ENCODE results near the gene CCDC138. TPM values are rescaled to one million over a fixed set of nuclear protein-coding genes. Genes with fewer than 3 reads are reported as not detected.

CCDC138 gene
- total RNA-seq, 4 donors from 2014 or later = 3.7 to 5.5 (median 4.4) TPM; not detected in 1

DNA sequence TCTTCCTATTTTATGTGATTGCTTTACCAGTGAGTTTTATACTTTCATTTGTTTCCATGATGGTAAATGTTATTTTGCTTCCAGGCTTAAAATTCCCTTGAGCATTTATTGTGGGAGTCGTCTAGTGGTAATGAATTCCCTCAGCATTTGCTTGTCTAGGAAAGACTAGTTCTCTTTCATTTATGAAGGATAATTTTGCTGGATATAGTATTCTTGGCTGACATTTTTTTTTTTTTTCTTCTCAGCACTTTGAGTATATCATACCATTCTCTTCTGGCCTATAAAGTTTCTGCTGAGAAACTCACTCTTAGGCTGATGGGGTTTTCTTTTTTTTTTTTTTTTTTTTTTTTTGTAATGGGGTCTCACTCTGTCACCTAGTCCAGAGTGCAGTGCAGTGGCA lies 103.3 kb downstream of the CCDC138 start:
- in situ Hi-C loops (cut with MboI; ENCODE audit: low pct_ligation_motif_present in 1 of 4, low pct_unique_long_range_greater_than_20kb in 1 of 4, low sequenced_read_pairs in 3 of 4) = no loop called here
- DNase-seq = no peak
- no peak for TF ChIP-seq POLR2A (IDR thresholded peaks at IDR 0.05)
- Histone ChIP-seq H3K27ac (no peak overlapping the region), H3K4me1 (peaks cover 0 to 5% (median 2%) of the 10 kb centered on the region in 4 donors), H3K27me3 (no peaks in the 10 kb centered on the region), H3K9me3 (peaks cover 24 to 26% of the 10 kb centered on the region in 2 donors), H3K4me3 (no peak overlapping the region), H3K36me3 (no peaks in the 10 kb centered on the region)
- 90 to 100% methylated on average over 1 of the region's 1 CpG for WGBS, 2 donors (ENCODE audit: low coverage in 1 of 2)
- intact Hi-C loops (cut with DNase I; ENCODE audit: low total_unique reads) = no loop called here

DNA sequence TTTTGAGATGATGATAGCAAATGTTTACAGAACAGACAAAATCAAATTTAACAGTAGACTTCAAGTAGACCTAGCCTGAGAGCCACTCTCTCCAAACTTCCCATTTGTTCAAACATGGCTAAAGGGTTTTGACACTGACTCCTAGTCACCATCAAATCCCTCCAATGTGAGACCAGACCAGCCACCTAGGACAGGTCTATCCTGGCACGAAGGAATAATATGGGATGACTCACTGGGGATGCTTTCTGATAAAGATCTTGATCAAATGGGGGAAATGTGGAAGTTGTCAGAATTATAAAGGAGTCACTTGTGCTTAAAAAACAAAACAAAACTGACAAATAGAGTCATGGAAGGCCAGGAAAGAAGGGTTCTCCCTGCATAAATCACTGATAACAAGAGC lies 106.7 kb downstream of the CCDC138 start:
- Histone ChIP-seq H3K4me1 (peaks cover 0 to 12% (median 7%) of the 10 kb centered on the region in 4 donors), H3K27me3 (no peaks in the 10 kb centered on the region), H3K36me3 (no peaks in the 10 kb centered on the region), H3K4me3 (no peak overlapping the region), H3K9me3 (peaks cover 10 to 26% of the 10 kb centered on the region in 2 donors), H3K27ac (no peak overlapping the region)
- 60 to 89% methylated on average over 1 of the region's 1 CpG for WGBS, 2 donors (ENCODE audit: low coverage in 1 of 2)
- in situ Hi-C loops (cut with MboI; ENCODE audit: low pct_ligation_motif_present in 1 of 4, low pct_unique_long_range_greater_than_20kb in 1 of 4, low sequenced_read_pairs in 3 of 4) = no loop called here
- intact Hi-C loops (cut with DNase I; ENCODE audit: low total_unique reads) = no loop called here
- no peak for DNase-seq
- TF ChIP-seq POLR2AphosphoS5 (IDR thresholded peaks at IDR 0.05) = no peak
- TF ChIP-seq, protein P1, sequence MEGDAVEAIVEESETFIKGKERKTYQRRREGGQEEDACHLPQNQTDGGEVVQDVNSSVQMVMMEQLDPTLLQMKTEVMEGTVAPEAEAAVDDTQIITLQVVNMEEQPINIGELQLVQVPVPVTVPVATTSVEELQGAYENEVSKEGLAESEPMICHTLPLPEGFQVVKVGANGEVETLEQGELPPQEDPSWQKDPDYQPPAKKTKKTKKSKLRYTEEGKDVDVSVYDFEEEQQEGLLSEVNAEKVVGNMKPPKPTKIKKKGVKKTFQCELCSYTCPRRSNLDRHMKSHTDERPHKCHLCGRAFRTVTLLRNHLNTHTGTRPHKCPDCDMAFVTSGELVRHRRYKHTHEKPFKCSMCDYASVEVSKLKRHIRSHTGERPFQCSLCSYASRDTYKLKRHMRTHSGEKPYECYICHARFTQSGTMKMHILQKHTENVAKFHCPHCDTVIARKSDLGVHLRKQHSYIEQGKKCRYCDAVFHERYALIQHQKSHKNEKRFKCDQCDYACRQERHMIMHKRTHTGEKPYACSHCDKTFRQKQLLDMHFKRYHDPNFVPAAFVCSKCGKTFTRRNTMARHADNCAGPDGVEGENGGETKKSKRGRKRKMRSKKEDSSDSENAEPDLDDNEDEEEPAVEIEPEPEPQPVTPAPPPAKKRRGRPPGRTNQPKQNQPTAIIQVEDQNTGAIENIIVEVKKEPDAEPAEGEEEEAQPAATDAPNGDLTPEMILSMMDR (IDR thresholded peaks at IDR 0.05) = no peak
- no peak for TF ChIP-seq POLR2A (IDR thresholded peaks at IDR 0.05)
- TF ChIP-seq EP300 (IDR thresholded peaks at IDR 0.05; ENCODE audit: low read depth) = no peak

DNA sequence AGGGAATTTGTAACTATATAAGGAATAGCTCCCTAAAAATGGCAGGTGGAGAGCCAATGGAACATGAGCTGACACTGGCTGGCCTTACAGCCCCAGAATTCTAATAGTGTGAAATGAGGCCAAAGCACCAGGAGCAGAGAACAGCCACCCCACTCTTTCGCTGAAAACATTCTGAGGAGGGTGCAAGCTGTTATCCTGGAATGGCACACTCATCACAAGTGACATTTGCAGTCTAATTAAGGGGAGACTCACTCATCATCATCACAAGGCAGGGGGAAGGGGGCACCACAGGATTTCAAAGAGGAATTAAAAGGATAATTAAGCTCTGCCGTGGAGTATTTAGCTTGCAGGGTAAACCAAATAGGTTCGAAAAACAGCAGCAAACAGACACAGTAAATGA lies 108.2 kb downstream of the CCDC138 start:
- H3K36me3 ChIP-seq = no peaks in the 10 kb centered on the region
- no peak overlapping the region for H3K27ac ChIP-seq
- DNase-seq = no peak
- intact Hi-C loops (cut with DNase I; ENCODE audit: low total_unique reads) (no loop called here), in situ Hi-C loops (cut with MboI; ENCODE audit: low pct_ligation_motif_present in 1 of 4, low pct_unique_long_range_greater_than_20kb in 1 of 4, low sequenced_read_pairs in 3 of 4) (no loop called here)
- no peaks in the 10 kb centered on the region for H3K27me3 ChIP-seq
- H3K4me1 ChIP-seq = peaks cover 0 to 12% (median 7%) of the 10 kb centered on the region in 4 donors
- TF ChIP-seq POLR2A (IDR thresholded peaks at IDR 0.05) (no peak), POLR2AphosphoS5 (IDR thresholded peaks at IDR 0.05) (no peak), EP300 (IDR thresholded peaks at IDR 0.05; ENCODE audit: low read depth) (no peak)
- TF ChIP-seq, protein P1 (IDR thresholded peaks at IDR 0.05) = no peak
- WGBS, 2 donors (ENCODE audit: low coverage in 1 of 2) = 40 to 68% methylated on average over 2 to 3 of the region's 3 CpGs
- peaks cover 7 to 17% of the 10 kb centered on the region in 2 donors for H3K9me3 ChIP-seq
- no peak overlapping the region for H3K4me3 ChIP-seq

DNA sequence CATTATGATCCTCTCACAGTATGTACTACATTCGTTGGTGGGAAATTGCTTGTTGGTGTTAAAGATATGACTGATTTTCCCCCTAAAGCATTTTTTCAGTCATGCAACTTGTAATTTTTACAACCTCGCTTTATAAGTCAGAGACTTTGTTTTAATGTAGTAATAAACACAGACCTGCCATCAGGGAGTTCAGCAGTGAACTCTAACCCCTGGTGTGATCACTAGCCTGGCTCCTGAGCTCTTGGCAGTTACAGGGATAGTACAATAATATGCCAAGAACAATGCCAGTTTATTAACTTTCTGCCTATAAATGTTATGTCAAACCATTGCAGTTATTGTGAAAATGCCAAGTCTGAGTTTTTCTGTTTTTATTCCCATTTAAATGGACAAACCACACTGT lies 108.6 kb downstream of the CCDC138 start:
- Histone ChIP-seq H3K9me3 (peaks cover 6 to 13% of the 10 kb centered on the region in 2 donors), H3K36me3 (no peaks in the 10 kb centered on the region), H3K4me1 (peaks cover 0 to 12% (median 7%) of the 10 kb centered on the region in 4 donors), H3K4me3 (no peak overlapping the region), H3K27ac (peak overlapping the region; percentile 2 to 49 (median 30)), H3K27me3 (no peaks in the 10 kb centered on the region)
- DNase-seq = no peak
- in situ Hi-C loops (cut with MboI; ENCODE audit: low pct_ligation_motif_present in 1 of 4, low pct_unique_long_range_greater_than_20kb in 1 of 4, low sequenced_read_pairs in 3 of 4) = no loop called here
- TF ChIP-seq EP300 (IDR thresholded peaks at IDR 0.05; ENCODE audit: low read depth) = no peak
- TF ChIP-seq POLR2AphosphoS5 (IDR thresholded peaks at IDR 0.05) = no peak
- TF ChIP-seq POLR2A (IDR thresholded peaks at IDR 0.05) = no peak
- TF ChIP-seq, protein P1 (IDR thresholded peaks at IDR 0.05) = no peak
- WGBS, 2 donors (ENCODE audit: low coverage in 1 of 2) = 47 to 48% methylated on average over 2 of the region's 2 CpGs
- intact Hi-C loops (cut with DNase I; ENCODE audit: low total_unique reads) = no loop called here

DNA sequence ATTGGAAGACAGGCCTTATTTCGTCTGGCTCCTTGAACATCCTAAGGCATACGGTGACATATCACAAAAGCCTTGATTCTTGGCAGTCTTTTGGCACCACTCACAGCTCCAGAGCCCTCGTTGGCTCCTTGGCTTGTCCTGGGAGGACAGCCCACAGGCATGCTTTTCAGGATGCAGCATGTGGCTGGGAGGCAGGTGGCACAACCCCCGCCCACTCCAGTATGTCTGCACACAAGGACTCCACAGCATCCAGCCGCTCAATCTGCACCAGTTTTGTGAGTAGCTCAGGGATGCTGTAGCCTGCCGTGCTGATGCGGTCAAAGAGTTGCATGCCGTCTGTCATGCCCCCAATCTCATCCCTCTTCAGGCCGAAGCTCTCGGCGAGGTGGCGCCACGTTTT lies 110.2 kb downstream of the CCDC138 start:
- in situ Hi-C loops (cut with MboI; ENCODE audit: low pct_ligation_motif_present in 1 of 4, low pct_unique_long_range_greater_than_20kb in 1 of 4, low sequenced_read_pairs in 3 of 4) = no loop called here
- TF ChIP-seq EP300 (IDR thresholded peaks at IDR 0.05; ENCODE audit: low read depth) (no peak), POLR2AphosphoS5 (IDR thresholded peaks at IDR 0.05) (no peak), POLR2A (IDR thresholded peaks at IDR 0.05) (no peak)
- TF ChIP-seq, protein P1 (IDR thresholded peaks at IDR 0.05) = no peak
- no peaks in the 10 kb centered on the region for H3K36me3 ChIP-seq
- 94 to 100% methylated on average over 6 to 12 of the region's 13 CpGs for WGBS, 2 donors (ENCODE audit: low coverage in 1 of 2)
- H3K27ac ChIP-seq = no peak overlapping the region
- no peaks in the 10 kb centered on the region for H3K27me3 ChIP-seq
- H3K4me3 ChIP-seq = no peak overlapping the region
- H3K4me1 ChIP-seq = peaks cover 0 to 12% (median 7%) of the 10 kb centered on the region in 4 donors
- peaks cover 0 to 6% of the 10 kb centered on the region in 2 donors for H3K9me3 ChIP-seq
- intact Hi-C loops (cut with DNase I; ENCODE audit: low total_unique reads) = no loop called here
- no peak for DNase-seq

All from transverse colon (tissue), 4 donors.